GM18858 (cell line): Measurements from ENCODE around the gene GREB1.
"Not testable (repeated sequence)": the region's sequence is repeated elsewhere in the genome, so short reads cannot be mapped to it uniquely, and the experiment has no call there.

ENCODE experiments used
- ATAC-seq: cut with Tn5 transposase; IDR thresholded peaks from one replicate; pipeline ENCODE4 v1.9.1; 2021; ENCODE audit not compliant: unreplicated experiment

GREB1 gene

DNA sequence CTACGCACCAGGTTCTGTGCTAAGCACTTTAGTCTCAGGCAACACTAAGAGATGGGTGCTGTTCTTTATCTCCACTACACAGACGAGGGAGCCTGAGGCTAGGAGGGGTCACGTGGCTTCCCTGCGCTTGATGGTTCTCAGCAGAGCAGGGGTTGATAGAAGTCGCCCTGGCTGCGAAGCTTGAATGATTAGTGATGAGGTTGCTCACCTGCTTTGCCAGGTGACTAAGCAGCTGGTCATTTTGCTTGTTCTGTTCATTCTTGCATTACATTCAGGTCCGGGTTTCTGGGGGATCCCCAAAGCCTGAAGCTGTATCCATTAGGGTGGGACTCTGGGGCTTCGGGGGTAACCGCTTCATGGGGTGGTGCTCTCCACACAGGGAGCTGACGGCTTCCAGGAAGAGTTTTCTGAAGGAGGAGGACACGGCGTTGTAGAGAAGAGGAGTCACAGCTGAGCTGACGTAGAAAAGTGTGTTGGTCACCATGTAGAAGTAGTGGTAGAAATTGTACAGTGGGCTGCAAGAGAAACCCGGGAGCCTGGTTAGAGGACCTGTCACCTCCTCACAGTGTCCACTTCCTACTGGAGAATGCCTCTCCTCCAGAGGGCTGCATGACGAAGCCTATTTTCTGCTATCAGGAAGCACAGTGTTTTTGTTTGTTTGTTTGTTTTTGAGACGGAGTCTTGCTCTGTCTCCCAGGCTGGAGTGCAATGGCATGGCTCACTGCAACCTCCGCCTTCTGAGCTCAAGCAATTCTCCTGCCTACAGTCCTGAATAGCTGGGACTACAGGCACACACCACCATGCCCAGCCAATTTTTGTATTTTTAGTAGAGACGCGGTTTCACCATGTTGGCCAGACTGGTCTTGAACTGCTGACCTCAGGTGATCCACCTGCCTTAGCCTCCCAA lies 124.6 kb downstream of the GREB1 start:
- ATAC-seq: no peak

DNA sequence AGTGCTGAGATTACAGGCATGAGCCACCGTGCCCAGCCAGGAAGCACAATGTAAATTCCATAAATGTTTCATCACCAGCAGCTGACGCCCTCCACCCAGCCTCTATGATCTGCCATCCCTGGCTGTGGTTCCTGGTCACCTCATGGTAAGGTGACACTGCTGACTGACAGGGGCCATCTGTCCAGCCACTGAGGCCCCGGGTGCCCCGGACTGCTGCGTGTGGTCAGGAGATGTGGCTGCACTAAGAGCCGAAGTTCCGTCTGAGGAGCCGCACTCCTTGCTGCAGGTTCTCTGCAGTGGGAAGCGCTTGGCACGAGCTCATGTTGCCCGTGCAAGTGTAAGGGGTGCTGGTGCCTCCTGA lies 125.2 kb downstream of the GREB1 start:
- no peak for ATAC-seq

- no peak for ATAC-seq
These were observed 126.0 kb downstream of the GREB1 start for GRCh38 chr2:11659851-11660250.

DNA sequence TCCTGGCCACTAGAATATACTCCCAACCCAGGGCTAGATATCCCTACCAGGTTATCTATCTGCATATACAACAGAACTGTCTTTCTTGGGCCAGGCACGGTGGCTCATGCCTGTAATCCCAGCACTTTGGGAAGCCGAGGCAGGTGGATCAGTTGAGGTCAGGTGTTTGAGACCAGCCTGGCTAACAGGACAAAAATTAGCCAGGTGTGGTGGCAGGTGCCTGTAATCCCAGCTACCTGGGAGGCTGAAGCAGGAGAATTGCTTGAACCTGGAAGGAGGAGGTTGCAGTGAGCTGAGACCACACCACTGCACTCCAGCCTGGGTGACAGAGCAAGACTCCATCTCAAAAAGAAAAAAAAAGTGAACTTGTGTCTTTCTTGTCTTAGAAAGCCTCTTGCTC lies 126.6 kb downstream of the GREB1 start:
- not testable (repeated sequence) for ATAC-seq

GRCh38 chr2:11661891-11662435 lies 128.1 kb downstream of the GREB1 start:
- no peak for ATAC-seq

- ATAC-seq: no peak
These were observed 129.0 kb downstream of the GREB1 start for GRCh38 chr2:11662882-11663281.

- no peak for ATAC-seq
These were observed 129.6 kb downstream of the GREB1 start for GRCh38 chr2:11663427-11663826.

GRCh38 chr2:11665028-11665427 lies 131.2 kb downstream of the GREB1 start:
- no peak for ATAC-seq

DNA sequence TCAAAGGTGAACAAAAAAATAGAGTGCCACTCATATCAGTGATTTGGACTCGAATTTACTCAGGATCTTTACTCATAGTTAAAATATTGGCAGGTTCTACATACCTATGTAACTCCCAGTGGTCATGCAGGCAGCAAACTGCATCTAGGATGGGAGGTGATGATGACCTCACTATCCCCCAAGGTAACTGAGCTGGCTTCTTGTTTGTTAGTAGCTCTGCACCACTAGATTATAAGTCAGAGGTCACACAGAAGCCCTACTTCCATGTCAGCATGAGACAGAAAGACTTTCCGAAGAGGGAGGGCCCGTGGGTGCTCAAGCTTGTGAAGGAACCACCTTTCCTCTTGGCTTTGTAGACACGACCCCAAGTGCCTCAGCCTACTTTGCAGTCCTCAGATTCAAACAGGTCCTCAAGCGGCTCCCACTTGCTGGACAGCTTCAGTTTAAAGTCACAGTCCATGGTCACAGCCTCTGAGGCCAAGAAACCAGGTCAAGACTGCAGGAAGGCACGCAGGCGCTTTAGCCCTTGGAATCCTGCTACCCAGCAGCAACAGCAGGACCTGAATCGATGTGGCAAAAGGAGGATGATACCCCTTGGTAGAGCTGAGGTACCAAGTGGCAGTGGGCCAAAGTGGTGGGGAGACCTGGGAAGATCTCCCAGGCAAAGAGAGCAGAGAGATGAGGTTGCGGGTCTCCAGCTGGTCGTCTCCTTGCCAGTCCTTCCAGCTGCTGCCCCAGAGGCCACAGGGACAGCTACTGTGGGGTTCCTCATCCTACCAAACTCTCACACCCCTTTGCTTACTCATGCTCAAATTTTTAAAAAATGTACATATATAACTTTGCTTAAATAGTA lies 131.9 kb downstream of the GREB1 start:
- ATAC-seq: no peak

GRCh38 chr2:11667194-11667593 lies 133.3 kb downstream of the GREB1 start:
- ATAC-seq: no peak

GRCh38 chr2:11667866-11668637 lies 134.2 kb downstream of the GREB1 start:
- no peak for ATAC-seq

- no peak for ATAC-seq
These were observed 135.8 kb downstream of the GREB1 start, which contains the start of gene NTSR2 for GRCh38 chr2:11669454-11670291. Gene NTSR2 (minus strand): TSS chr2:11670195. CDS start chr2:11670129, 66 bp downstream.

DNA sequence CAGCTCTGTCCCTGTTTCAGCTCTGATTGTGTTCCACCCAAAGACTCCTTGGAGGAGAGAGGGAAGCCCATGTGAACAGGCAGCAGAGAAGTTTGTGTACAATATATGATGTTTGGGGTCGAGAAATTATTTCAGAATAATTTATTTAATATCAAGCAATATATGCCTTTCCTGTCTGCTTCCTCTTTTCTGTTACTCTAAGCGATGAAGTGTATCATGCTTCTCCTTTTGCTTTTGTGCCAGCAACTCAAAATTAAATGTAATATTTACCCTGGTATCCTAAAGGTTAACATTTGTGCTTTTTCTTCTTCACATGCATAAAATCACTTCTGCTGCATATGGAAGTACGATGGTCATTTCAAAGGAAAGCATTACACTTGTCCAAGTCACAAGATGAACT lies 138.6 kb downstream of the GREB1 start:
- no peak for ATAC-seq

GRCh38 chr2:11674983-11675382 lies 141.1 kb downstream of the GREB1 start:
- no peak for ATAC-seq

- no peak for ATAC-seq
These were observed 141.7 kb downstream of the GREB1 start for GRCh38 chr2:11675423-11676112.

GRCh38 chr2:11676640-11677039 lies 142.8 kb downstream of the GREB1 start:
- no peak for ATAC-seq

GRCh38 chr2:11677136-11678055 lies 143.6 kb downstream of the GREB1 start:
- no peak for ATAC-seq

GRCh38 chr2:11678306-11678960 lies 144.6 kb downstream of the GREB1 start:
- no peak for ATAC-seq
